ENCODE results near the gene ADAMTSL5.

DNA sequence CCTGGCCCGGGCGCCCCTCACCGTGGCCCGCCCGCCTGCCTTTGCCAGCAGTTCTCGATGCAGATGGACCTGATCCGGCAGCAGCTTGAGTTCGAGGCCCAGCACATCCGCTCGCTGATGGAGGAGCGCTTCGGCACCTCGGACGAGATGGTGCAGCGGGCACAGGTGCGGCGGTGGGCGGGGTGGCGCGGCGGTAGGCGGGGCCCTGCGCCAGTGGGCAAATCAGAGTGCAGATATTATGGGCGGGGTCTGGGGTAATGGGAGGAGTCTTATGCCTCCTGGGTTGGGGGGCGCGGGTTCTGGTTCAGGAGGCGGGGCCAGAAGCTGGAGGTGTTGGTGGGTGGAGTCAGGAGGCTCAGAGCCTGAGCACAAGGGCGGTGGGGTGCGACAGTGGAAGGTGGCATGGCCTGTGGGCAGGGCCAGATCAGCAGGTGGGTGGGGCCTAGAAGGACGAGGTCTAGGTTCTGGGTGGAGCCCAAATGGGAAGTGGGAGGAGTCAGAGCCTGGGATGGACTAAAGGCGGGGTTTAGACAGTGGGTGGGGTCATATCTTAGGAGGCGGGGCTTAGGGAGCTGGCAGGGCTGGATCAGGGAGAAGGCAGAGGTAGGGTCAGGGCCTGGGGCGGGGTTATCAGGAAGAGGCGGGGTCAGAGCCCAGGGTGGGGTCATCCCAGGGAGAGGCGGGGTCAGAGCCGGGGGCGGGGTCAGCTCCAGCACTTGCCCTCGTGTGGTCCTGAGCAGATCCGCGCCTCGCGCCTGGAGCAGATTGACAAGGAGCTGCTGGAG lies 57.3 kb downstream of the ADAMTSL5 start:
- TF ChIP-seq POLR2A (IDR thresholded peaks at IDR 0.05), result no peak
- TF ChIP-seq, protein P1, sequence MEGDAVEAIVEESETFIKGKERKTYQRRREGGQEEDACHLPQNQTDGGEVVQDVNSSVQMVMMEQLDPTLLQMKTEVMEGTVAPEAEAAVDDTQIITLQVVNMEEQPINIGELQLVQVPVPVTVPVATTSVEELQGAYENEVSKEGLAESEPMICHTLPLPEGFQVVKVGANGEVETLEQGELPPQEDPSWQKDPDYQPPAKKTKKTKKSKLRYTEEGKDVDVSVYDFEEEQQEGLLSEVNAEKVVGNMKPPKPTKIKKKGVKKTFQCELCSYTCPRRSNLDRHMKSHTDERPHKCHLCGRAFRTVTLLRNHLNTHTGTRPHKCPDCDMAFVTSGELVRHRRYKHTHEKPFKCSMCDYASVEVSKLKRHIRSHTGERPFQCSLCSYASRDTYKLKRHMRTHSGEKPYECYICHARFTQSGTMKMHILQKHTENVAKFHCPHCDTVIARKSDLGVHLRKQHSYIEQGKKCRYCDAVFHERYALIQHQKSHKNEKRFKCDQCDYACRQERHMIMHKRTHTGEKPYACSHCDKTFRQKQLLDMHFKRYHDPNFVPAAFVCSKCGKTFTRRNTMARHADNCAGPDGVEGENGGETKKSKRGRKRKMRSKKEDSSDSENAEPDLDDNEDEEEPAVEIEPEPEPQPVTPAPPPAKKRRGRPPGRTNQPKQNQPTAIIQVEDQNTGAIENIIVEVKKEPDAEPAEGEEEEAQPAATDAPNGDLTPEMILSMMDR (IDR thresholded peaks at IDR 0.05), result no peak
